IMR-90 (cell line): ENCODE results near the gene DNAH17. TPM values are rescaled to one million over a fixed set of nuclear protein-coding genes. Genes with fewer than 3 reads are reported as not detected.

Source experiments
- ATAC-seq: fragments of 200-7000 bp; cut with Tn5 transposase; 2 replicates; pipeline ENCODE4 v1.9.1; 2020; ENCODE audit warnings: low read depth, mild to moderate bottlenecking, moderate library complexity
- BruUV-seq: library from RNA; stranded (reverse); fragments of 400-500 nt; replicated peaks from 2 replicates; lab custom pipeline; 2021; lab: Mats Ljungman, UMichigan
- CTCF ChIA-PET: fragments of 300-600 bp; formaldehyde crosslinking; extraction: SDS; loops from one replicate; lab custom pipeline; 2021; ENCODE audit warnings: antibody characterized with exemption; lab: Yijun Ruan, JAX
- POLR2A ChIA-PET: fragments of 300-600 bp; sonication (Branson Sonifier 250); formaldehyde crosslinking; loops from one replicate; lab custom pipeline; 2022; ENCODE audit warnings: antibody characterized with exemption; ENCODE audit not compliant: unreplicated experiment; lab: Charles Lee
- DNase-seq: peaks from one replicate; pipeline ENCODE4 v3.0.0; 2013
- H2AFZ ChIP-seq: replicated peaks from 2 replicates; pipeline ENCODE3; 2013; ENCODE audit warnings: low read length, mild to moderate bottlenecking; ENCODE audit not compliant: poor library complexity
- H2AK5ac ChIP-seq: 2 replicates; pipeline ENCODE4 v1.6.1; 2013; ENCODE audit warnings: low read depth, low read length, inconsistent platforms
- H2AK9ac ChIP-seq: replicated peaks from 2 replicates; pipeline ENCODE3; 2013; ENCODE audit warnings: mild to moderate bottlenecking, low read depth, low read length, moderate library complexity; ENCODE audit not compliant: poor library complexity
- H2BK120ac ChIP-seq: 2 replicates; pipeline ENCODE4 v1.6.1; 2013; ENCODE audit warnings: low read depth, low read length, inconsistent platforms
- H2BK15ac ChIP-seq: 3 replicates; pipeline ENCODE4 v1.6.1; 2013; ENCODE audit warnings: low read depth, low read length, inconsistent platforms
- H2BK20ac ChIP-seq: 2 replicates; pipeline ENCODE4 v1.6.1; 2013; ENCODE audit warnings: low read depth, mild to moderate bottlenecking, inconsistent platforms, low read length, moderate library complexity
- H2BK5ac ChIP-seq: 2 replicates; pipeline ENCODE4 v1.6.1; 2013; ENCODE audit warnings: mild to moderate bottlenecking, low read depth, low read length, inconsistent platforms; ENCODE audit not compliant: poor library complexity, severe bottlenecking
- H3K14ac ChIP-seq: replicated peaks from 2 replicates; pipeline ENCODE4 v1.6.1; 2013; ENCODE audit warnings: low read depth, low read length, inconsistent platforms
- H3K18ac ChIP-seq: 2 replicates; pipeline ENCODE4 v1.6.1; 2013; ENCODE audit warnings: low read depth, low read length, control low read depth
- H3K23ac ChIP-seq: 2 replicates; pipeline ENCODE4 v1.6.1; 2013; ENCODE audit warnings: low read depth, low read length, inconsistent platforms
- H3K27ac ChIP-seq: 2 replicates; pipeline ENCODE4 v1.5.1; 2013; ENCODE audit warnings: mild to moderate bottlenecking, control low read depth, low read length; ENCODE audit not compliant: insufficient read depth
- H3K27me3 ChIP-seq: 2 replicates; pipeline ENCODE4 v1.6.1; 2013; ENCODE audit warnings: low read length; ENCODE audit not compliant: control insufficient read depth, insufficient read depth
- H3K36me3 ChIP-seq: 2 replicates; pipeline ENCODE4 v1.6.1; 2013; ENCODE audit warnings: low read length, mixed read lengths; ENCODE audit not compliant: control insufficient read depth, insufficient read depth
- H3K4ac ChIP-seq: 2 replicates; pipeline ENCODE4 v1.6.1; 2013; ENCODE audit warnings: low read depth, low read length, inconsistent platforms
- H3K4me1 ChIP-seq: 2 replicates; pipeline ENCODE4 v1.6.1; 2013; ENCODE audit warnings: low read length, mixed read lengths; ENCODE audit not compliant: control insufficient read depth, insufficient read depth
- H3K4me2 ChIP-seq: 2 replicates; pipeline ENCODE4 v1.6.1; 2013; ENCODE audit warnings: low read depth, mild to moderate bottlenecking, control low read depth, low read length, moderate library complexity
- H3K4me3 ChIP-seq: 2 replicates; pipeline ENCODE4 v1.5.1; 2013; ENCODE audit warnings: low read depth, mild to moderate bottlenecking, control low read depth, low read length, moderate library complexity; ENCODE audit not compliant: insufficient read depth
- H3K56ac ChIP-seq: 2 replicates; pipeline ENCODE4 v1.6.1; 2013; ENCODE audit warnings: low read length, inconsistent platforms; ENCODE audit not compliant: insufficient read depth; ENCODE audit errors: extremely low read depth
- H3K79me1 ChIP-seq, 2 experiments: 2 replicates each; pipeline ENCODE4 v1.6.1; 2013; ENCODE audit warnings: low read length in 2 of 2, inconsistent platforms in 1 of 2, low read depth in 1 of 2
- H3K9ac ChIP-seq: 2 replicates; pipeline ENCODE4 v1.6.1; 2013; ENCODE audit warnings: low read depth, low read length, control low read depth
- H3K9me1 ChIP-seq: 2 replicates; pipeline ENCODE4 v1.6.1; 2013; ENCODE audit warnings: low read length, inconsistent platforms; ENCODE audit not compliant: insufficient read depth
- H3K9me3 ChIP-seq: 2 replicates; pipeline ENCODE4 v1.6.1; 2013; ENCODE audit warnings: low read length; ENCODE audit not compliant: control insufficient read depth, insufficient read depth
- H4K20me1 ChIP-seq: 2 replicates; pipeline ENCODE4 v1.6.1; 2013; ENCODE audit warnings: low read length, inconsistent platforms; ENCODE audit not compliant: insufficient read depth
- H4K5ac ChIP-seq: 2 replicates; pipeline ENCODE4 v1.6.1; 2013; ENCODE audit warnings: mild to moderate bottlenecking, low read depth, low read length, control low read depth
- H4K8ac ChIP-seq, 2 experiments: 2 replicates each; pipeline ENCODE4 v1.6.1; 2013; ENCODE audit warnings: low read depth in 2 of 2, low read length in 2 of 2, control low read depth in 1 of 2, inconsistent platforms in 1 of 2
- H4K91ac ChIP-seq: 2 replicates; pipeline ENCODE4 v1.6.1; 2013; ENCODE audit warnings: low read depth, low read length, inconsistent platforms; ENCODE audit not compliant: insufficient read depth
- BHLHE40 ChIP-seq: fragments of 150-350 bp; IDR thresholded peaks from 2 replicates; pipeline ENCODE4 v1.6.1; 2016; ENCODE audit warnings: mild to moderate bottlenecking, low read depth, low read length
- CEBPB ChIP-seq: IDR thresholded peaks from 2 replicates; pipeline ENCODE4 v1.6.1; 2012; ENCODE audit warnings: low read depth, low read length, improper control_type of control experiment
- CHD1 ChIP-seq: IDR thresholded peaks from 2 replicates; pipeline ENCODE4 v1.6.1; 2012; ENCODE audit warnings: low read depth, low read length, improper control_type of control experiment
- CTCF ChIP-seq: conservative IDR thresholded peaks from 2 replicates; pipeline ENCODE4 v1.5.1; 2012; ENCODE audit warnings: mild to moderate bottlenecking, low read depth, low read length, improper control_type of control experiment
- ELK1 ChIP-seq: fragments of 150-350 bp; IDR thresholded peaks from 2 replicates; pipeline ENCODE4 v1.6.1; 2016; ENCODE audit warnings: low read depth, mild to moderate bottlenecking, low read length, moderate library complexity, borderline replicate concordance
- FOS ChIP-seq: fragments of 150-350 bp; IDR thresholded peaks from 2 replicates; pipeline ENCODE4 v1.6.1; 2016; ENCODE audit warnings: low read depth, low read length
- MAFK ChIP-seq: IDR thresholded peaks from 2 replicates; pipeline ENCODE4 v1.6.1; 2012; ENCODE audit warnings: low read depth, low read length, improper control_type of control experiment
- MAZ ChIP-seq: IDR thresholded peaks from 2 replicates; pipeline ENCODE4 v1.6.1; 2012; ENCODE audit warnings: low read depth, mild to moderate bottlenecking, low read length, improper control_type of control experiment, moderate library complexity, borderline replicate concordance
- MXI1 ChIP-seq: IDR thresholded peaks from 2 replicates; pipeline ENCODE4 v1.6.1; 2012; ENCODE audit warnings: low read depth, mild to moderate bottlenecking, low read length, moderate library complexity, borderline replicate concordance
- POLR2A ChIP-seq: IDR thresholded peaks from 2 replicates; pipeline ENCODE4 v1.6.1; 2012; ENCODE audit warnings: mild to moderate bottlenecking, low read depth, low read length
- RAD21 ChIP-seq: IDR thresholded peaks from 2 replicates; pipeline ENCODE4 v1.6.1; 2012; ENCODE audit warnings: low read length, improper control_type of control experiment
- SMC3 ChIP-seq: fragments of 150-350 bp; IDR thresholded peaks from 2 replicates; pipeline ENCODE4 v1.6.1; 2016; ENCODE audit warnings: low read depth, mild to moderate bottlenecking, antibody characterized with exemption, low read length, moderate library complexity
- USF2 ChIP-seq: fragments of 150-350 bp; IDR thresholded peaks from 2 replicates; pipeline ENCODE4 v1.6.1; 2017; ENCODE audit warnings: mild to moderate bottlenecking, antibody characterized with exemption, low read length, low read depth
- WGBS, 2 experiments: methylation state at CpG; one replicate each; pipeline versions ENCODE4 v1.1.5 to v1.1.7; 2013; ENCODE audit warnings: missing lambda C conversion rate in 2 of 2; ENCODE audit not compliant: insufficient read length in 1 of 2; ENCODE audit errors: extremely low coverage in 2 of 2; 5-methylcytosine and 5-hydroxymethylcytosine counted together
- dilution Hi-C: fragments of 300-500 bp; cut with HindIII; formaldehyde crosslinking; loops from one replicate; pipeline ENCODE4 v1.14.3; 2018; ENCODE audit warnings: low sequenced_read_pairs; ENCODE audit not compliant: unreplicated experiment
- in situ Hi-C: fragments of 300-500 bp; cut with MboI; formaldehyde crosslinking; loops from 3 replicates; pipeline ENCODE4 v1.14.3; 2019; ENCODE audit warnings: low sequenced_read_pairs, inconsistent platforms, mixed read lengths
- intact Hi-C: fragments of 100-400 bp; cut with micrococcal nuclease; formaldehyde crosslinking; loops from 2 replicates; pipeline ENCODE4 v1.10.0; 2022
- polyA plus RNA-seq, 3 experiments: library from polyadenylated mRNA; depleted of rRNA; stranded (reverse); fragments of >200 nt; gene quantifications; 2 replicates each; pipeline ENCODE4 v1.2.3, GENCODE V29; 2012; ENCODE audit warnings: low replicate concordance in 1 of 3
- total RNA-seq: library from RNA; depleted of rRNA; stranded (reverse); fragments of >200 nt; gene quantifications from 2 replicates; pipeline ENCODE4 v1.2.3, GENCODE V29; 2012

The DNAH17 gene
- total and polyA plus RNA-seq, 2 of the 4 experiments (the other 2 are of a cell fraction), result not detected

GRCh38 chr17:78581304-78581703 is 4.1 kb upstream of the DNAH17 start:
- no peaks in the 10 kb centered on the region for H3K36me3 ChIP-seq
- H3K9ac ChIP-seq, result no peak overlapping the region
- H2BK120ac ChIP-seq, result no peak overlapping the region
- ATAC-seq, result no peak
- H3K18ac ChIP-seq, result no peak overlapping the region
- ChIA-PET POLR2A (no interaction called here), CTCF (interaction anchor here (0.7 kb wide), 1 partner anchor 111 kb away, joined by 3 read pairs; no protein-coding TSS in a partner anchor)
- no peaks in the 10 kb centered on the region for H3K79me1 ChIP-seq
- no peak overlapping the region for H4K91ac ChIP-seq
- no peaks in the 10 kb centered on the region for H3K4me1 ChIP-seq
- no peak overlapping the region for H2AFZ ChIP-seq
- H3K4me3 ChIP-seq, result no peak overlapping the region
- WGBS, 2 experiments, result no CpG with 5 or more reads among the region's 5 CpGs
- no peak overlapping the region for H3K27ac ChIP-seq
- DNase-seq, result no peak
- H2BK15ac ChIP-seq, result no peak overlapping the region
- intact Hi-C loops (no loop called here), dilution Hi-C loops (no loop called here), in situ Hi-C loops (no loop called here)
- H4K8ac ChIP-seq, result no peak overlapping the region
- no peaks in the 10 kb centered on the region for H3K9me1 ChIP-seq
- H3K27me3 ChIP-seq, result peaks cover 23% of the 10 kb centered on the region
- H4K5ac ChIP-seq, result no peak overlapping the region
- no peak overlapping the region for H3K23ac ChIP-seq
- H3K9me3 ChIP-seq, result no peaks in the 10 kb centered on the region
- H2AK9ac ChIP-seq, result no peak overlapping the region
- no peak overlapping the region for H3K14ac ChIP-seq
- no peak overlapping the region for H2BK20ac ChIP-seq
- no TSS peak for BruUV-seq
- no peak overlapping the region for H2AK5ac ChIP-seq
- TF ChIP-seq FOS, result no peak
- TF ChIP-seq CTCF, result no peak
- no peak for TF ChIP-seq RAD21
- no peak for TF ChIP-seq CEBPB
- TF ChIP-seq MAFK, result no peak
- no peak for TF ChIP-seq POLR2A
- no peak for TF ChIP-seq SMC3
- no peak for TF ChIP-seq USF2
- TF ChIP-seq MXI1, result no peak
- TF ChIP-seq MAZ, result no peak
- no peak for TF ChIP-seq CHD1
- no peak for TF ChIP-seq ELK1
- no peak for TF ChIP-seq BHLHE40
- no peaks in the 10 kb centered on the region for H4K20me1 ChIP-seq
- no peak overlapping the region for H3K4me2 ChIP-seq
- no peak overlapping the region for H3K56ac ChIP-seq
- no peak overlapping the region for H2BK5ac ChIP-seq
- no peak overlapping the region for H3K4ac ChIP-seq
